Mucosa of descending colon (tissue), 3 donors: ENCODE measurements around the gene OR6Q1. TPM values are rescaled to one million over a fixed set of nuclear protein-coding genes. Genes with fewer than 3 reads are reported as not detected.
A peak's percentile ranks its signal among the peaks of the same experiment; 100 is the strongest.

Source experiments
- ATAC-seq: fragments of 200-7000 bp; cut with Tn5 transposase; one replicate; pipeline ENCODE4 v1.9.1; 2020; ENCODE audit warnings: mild to moderate bottlenecking, moderate library complexity
- DNase-seq, 3 donors: peaks; one replicate each; pipeline ENCODE4 v3.0.0-alpha.2; 2020
- H3K36me3 ChIP-seq: fragments of 200-600 bp; one replicate; pipeline ENCODE4 v1.8.0; 2021; ENCODE audit warnings: low read depth, mild to moderate bottlenecking
- H3K4me1 ChIP-seq: fragments of 200-600 bp; one replicate; pipeline ENCODE4 v1.8.0; 2021; ENCODE audit warnings: low read depth, mild to moderate bottlenecking
- H3K4me3 ChIP-seq: fragments of 200-600 bp; one replicate; pipeline ENCODE4 v1.8.0; 2021; ENCODE audit warnings: mild to moderate bottlenecking
- H3K9me3 ChIP-seq: fragments of 200-600 bp; one replicate; pipeline ENCODE4 v1.8.0; 2021; ENCODE audit warnings: mild to moderate bottlenecking
- CTCF ChIP-seq: fragments of 200-600 bp; IDR thresholded peaks from one replicate; pipeline ENCODE4 v1.8.0; 2022; ENCODE audit warnings: antibody characterized with exemption, mild to moderate bottlenecking
- intact Hi-C, 2 donors: fragments of 100-400 bp; cut with DNase I in 1 of 2; cut with micrococcal nuclease in 1 of 2; formaldehyde crosslinking; loops; one replicate each; pipeline versions ENCODE4 v1.11.0 to v1.11.1; 2022; cut with DNase I, micrococcal nuclease
- total RNA-seq, 3 donors: library from RNA; stranded (reverse); fragmentation: NEBNext Ultra II Directional in 2 of 3; extraction: Animal tissue kit (Norgen Biotek cat#: 25700) in 2 of 3; gene quantifications; one replicate each; pipeline versions ENCODE4 v1.2.1 to v1.2.4, GENCODE V29; 2021 to 2023
- donor health status: DM: no; HTN: no; CAD: no; lungs with moderate emphysema.
- donor health status: DM: no; HTN: no; CAD: no.
- donor health status: DM: no; HTN: yes; CAD: no.

Gene OR6Q1
- total RNA-seq, 3 donors from 2014 or later = not detected

GRCh38 chr11:58003036-58003435 is 27.7 kb upstream of the OR6Q1 start:
- H3K36me3 ChIP-seq = no peaks in the 10 kb centered on the region
- no peak for ATAC-seq
- intact Hi-C loops = no loop called here

GRCh38 chr11:58003591-58003990 is 27.2 kb upstream of the OR6Q1 start:
- intact Hi-C loops = no loop called here
- DNase-seq (no peak), ATAC-seq (no peak)
- Histone ChIP-seq H3K9me3 (no peaks in the 10 kb centered on the region), H3K36me3 (no peaks in the 10 kb centered on the region), H3K4me1 (no peaks in the 10 kb centered on the region), H3K4me3 (no peak overlapping the region)
- no peak for TF ChIP-seq CTCF

More at GRCh38 chr11:58003036-58003435, 27.7 kb upstream of the OR6Q1 start:
- H3K4me3 ChIP-seq = no peak overlapping the region
- no peak for TF ChIP-seq CTCF
- no peaks in the 10 kb centered on the region for H3K4me1 ChIP-seq
- no peaks in the 10 kb centered on the region for H3K9me3 ChIP-seq
- no peak for DNase-seq

- ATAC-seq (no peak), DNase-seq (no peak)
- Histone ChIP-seq H3K36me3 (no peaks in the 10 kb centered on the region), H3K9me3 (no peaks in the 10 kb centered on the region), H3K4me3 (no peak overlapping the region), H3K4me1 (no peaks in the 10 kb centered on the region)
- intact Hi-C loops = no loop called here
- no peak for TF ChIP-seq CTCF
Measured at GRCh38 chr11:58004664-58005063, 26.1 kb upstream of the OR6Q1 start.

GRCh38 chr11:58006940-58007339 is 23.8 kb upstream of the OR6Q1 start:
- DNase-seq (no peak), ATAC-seq (no peak)
- intact Hi-C loops = no loop called here
- H3K4me1 ChIP-seq = no peaks in the 10 kb centered on the region
- H3K36me3 ChIP-seq = no peaks in the 10 kb centered on the region
- TF ChIP-seq CTCF = no peak
- no peak overlapping the region for H3K4me3 ChIP-seq
- H3K9me3 ChIP-seq = no peaks in the 10 kb centered on the region

GRCh38 chr11:58011771-58012170 is 19.0 kb upstream of the OR6Q1 start:
- DNase-seq (no peak), ATAC-seq (no peak)
- intact Hi-C loops = no loop called here
- no peaks in the 10 kb centered on the region for H3K4me1 ChIP-seq
- no peak overlapping the region for H3K4me3 ChIP-seq
- no peaks in the 10 kb centered on the region for H3K36me3 ChIP-seq
- no peaks in the 10 kb centered on the region for H3K9me3 ChIP-seq
- TF ChIP-seq CTCF = no peak

- Histone ChIP-seq H3K36me3 (no peaks in the 10 kb centered on the region), H3K4me1 (peaks cover 16% of the 10 kb centered on the region), H3K9me3 (no peaks in the 10 kb centered on the region), H3K4me3 (no peak within 1 kb of the TSS)
- no peak for TF ChIP-seq CTCF
- intact Hi-C loops = no loop called here
- DNase-seq = no peak
- ATAC-seq = peak; percentile 62
Measured at GRCh38 chr11:58023435-58023931, 7.3 kb upstream of the OR6Q1 start, which contains the start of gene OR9Q1. Gene OR9Q1 (plus strand): TSS chr11:58023881. CDS start chr11:58179445, 155,564 bp downstream.
